Loucy (cell line): ENCODE measurements around the gene C11orf97.

Source experiments
- EZH2phosphoT487 ChIP-seq: fragments of 200-600 bp; IDR thresholded peaks from 2 replicates; pipeline ENCODE4 v1.6.1; 2018; ENCODE audit warnings: antibody characterized with exemption, mild to moderate bottlenecking, moderate library complexity, borderline replicate concordance
- TF ChIP-seq, protein P1 (sequence below): fragments of 200-600 bp; sonication (generic); conservative IDR thresholded peaks from 2 replicates; pipeline ENCODE4 v1.5.1; 2014; ENCODE audit warnings: mild to moderate bottlenecking, antibody characterized with exemption, low read length

GRCh38 chr11:94563848-94564467 is 51.7 kb downstream of the C11orf97 start:
- TF ChIP-seq, protein P1, sequence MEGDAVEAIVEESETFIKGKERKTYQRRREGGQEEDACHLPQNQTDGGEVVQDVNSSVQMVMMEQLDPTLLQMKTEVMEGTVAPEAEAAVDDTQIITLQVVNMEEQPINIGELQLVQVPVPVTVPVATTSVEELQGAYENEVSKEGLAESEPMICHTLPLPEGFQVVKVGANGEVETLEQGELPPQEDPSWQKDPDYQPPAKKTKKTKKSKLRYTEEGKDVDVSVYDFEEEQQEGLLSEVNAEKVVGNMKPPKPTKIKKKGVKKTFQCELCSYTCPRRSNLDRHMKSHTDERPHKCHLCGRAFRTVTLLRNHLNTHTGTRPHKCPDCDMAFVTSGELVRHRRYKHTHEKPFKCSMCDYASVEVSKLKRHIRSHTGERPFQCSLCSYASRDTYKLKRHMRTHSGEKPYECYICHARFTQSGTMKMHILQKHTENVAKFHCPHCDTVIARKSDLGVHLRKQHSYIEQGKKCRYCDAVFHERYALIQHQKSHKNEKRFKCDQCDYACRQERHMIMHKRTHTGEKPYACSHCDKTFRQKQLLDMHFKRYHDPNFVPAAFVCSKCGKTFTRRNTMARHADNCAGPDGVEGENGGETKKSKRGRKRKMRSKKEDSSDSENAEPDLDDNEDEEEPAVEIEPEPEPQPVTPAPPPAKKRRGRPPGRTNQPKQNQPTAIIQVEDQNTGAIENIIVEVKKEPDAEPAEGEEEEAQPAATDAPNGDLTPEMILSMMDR: no peak
- TF ChIP-seq EZH2phosphoT487: no peak
